HTR-8/SVneo (cell line): ENCODE measurements around the gene TMEM151B.

Source experiments
- DNase-seq: peaks from one replicate; pipeline ENCODE4 v3.0.0; 2011; ENCODE audit warnings: low spot score, mixed read lengths; ENCODE audit not compliant: insufficient read length
- FAIRE-seq: peaks from 2 replicates; lab custom pipeline; 2011; peaks lifted over from hg19 to GRCh38; lab: Jason Lieb, UNC

TMEM151B gene

GRCh38 chr6:44275749-44276648 is 5.7 kb downstream of the TMEM151B start:
- FAIRE-seq (no peak), DNase-seq (no peak)

GRCh38 chr6:44276667-44277640 is 6.7 kb downstream of the TMEM151B start:
- DNase-seq (no peak), FAIRE-seq (no peak)

GRCh38 chr6:44277763-44278162 is 7.5 kb downstream of the TMEM151B start:
- DNase-seq = no peak
- FAIRE-seq = no peak

- FAIRE-seq = no peak
- DNase-seq = no peak
Measured at GRCh38 chr6:44278315-44278714, 8.1 kb downstream of the TMEM151B start.

GRCh38 chr6:44278774-44279697 is 8.8 kb downstream of the TMEM151B start:
- DNase-seq = peak; percentile 59
- FAIRE-seq = no peak

GRCh38 chr6:44284121-44284520 is 13.9 kb downstream of the TMEM151B start:
- FAIRE-seq (no peak), DNase-seq (no peak)

- DNase-seq (no peak), FAIRE-seq (no peak)
Measured at GRCh38 chr6:44284867-44285266, 14.6 kb downstream of the TMEM151B start.

- FAIRE-seq = no peak
Measured at GRCh38 chr6:44285552-44286284, 15.5 kb downstream of the TMEM151B start.

GRCh38 chr6:44286285-44286565 is 16.0 kb downstream of the TMEM151B start:
- DNase-seq (no peak), FAIRE-seq (no peak)

More at GRCh38 chr6:44285552-44286284, 15.5 kb downstream of the TMEM151B start:
- no peak for DNase-seq

GRCh38 chr6:44286747-44287146 is 16.5 kb downstream of the TMEM151B start:
- no peak for DNase-seq
- no peak for FAIRE-seq

- peak; percentile 38 for FAIRE-seq
- no peak for DNase-seq
Measured at GRCh38 chr6:44289726-44290260, 19.5 kb downstream of the TMEM151B start.

- no peak for FAIRE-seq
- no peak for DNase-seq
Measured at GRCh38 chr6:44291841-44292240, 21.6 kb downstream of the TMEM151B start.

GRCh38 chr6:44292661-44293365 is 22.6 kb downstream of the TMEM151B start:
- DNase-seq = no peak
- FAIRE-seq = no peak

- DNase-seq (no peak), FAIRE-seq (no peak)
Measured at GRCh38 chr6:44294832-44295791, 24.9 kb downstream of the TMEM151B start.

GRCh38 chr6:44297063-44298038 is 27.1 kb downstream of the TMEM151B start:
- peak; percentile 72 for FAIRE-seq
- DNase-seq = no peak
